K562 (cell line): ENCODE measurements around the gene CPTP. TPM values are rescaled to one million over a fixed set of nuclear protein-coding genes. Genes with fewer than 3 reads are reported as not detected.
A peak's percentile ranks its signal among the peaks of the same experiment; 100 is the strongest.

Source experiments
- ATAC-seq: fragments of 200-7000 bp; cut with Tn5 transposase; 3 replicates; pipeline ENCODE4 v1.9.1; 2020; ENCODE audit warnings: moderate library complexity
- BruUV-seq: library from RNA; stranded (reverse); fragments of 400-500 nt; replicated peaks from 2 replicates; lab custom pipeline; 2021; lab: Mats Ljungman, UMichigan
- CTCF ChIA-PET: fragments of 300-600 bp; formaldehyde crosslinking; extraction: SDS; loops from one replicate; lab custom pipeline; 2021; ENCODE audit warnings: low intra/inter-chr PET ratio; lab: Yijun Ruan, JAX
- POLR2A ChIA-PET: fragments of 300-600, 350-650 bp; sonication (Branson Sonifier 250); formaldehyde crosslinking; extraction: SDS; loops from one replicate; lab custom pipeline; 2021; ENCODE audit warnings: antibody characterized with exemption, inconsistent platforms; lab: Yijun Ruan, JAX
- DNase-seq, 4 experiments: peaks; one replicate each; pipeline versions ENCODE4 v3.0.0 to v3.0.0-alpha.2; 2011 to 2018; ENCODE audit warnings: low spot score in 3 of 4, mixed read lengths in 3 of 4; ENCODE audit errors: extremely low read depth in 1 of 4
- FAIRE-seq: peaks from 2 replicates; lab custom pipeline; 2011; peaks lifted over from hg19 to GRCh38; lab: Jason Lieb, UNC
- H2AFZ ChIP-seq: 2 replicates; pipeline ENCODE4 v1.6.0; 2011; ENCODE audit warnings: low read depth, low read length, control low read depth, inconsistent platforms
- H3K27ac ChIP-seq: fragments of 200-600 bp; 3 replicates; pipeline ENCODE4 v1.8.0; 2011; ENCODE audit warnings: low read depth, mild to moderate bottlenecking, control low read depth, inconsistent platforms, low read length, moderate library complexity, mixed read lengths; ENCODE audit errors: extremely low read depth
- H3K27me3 ChIP-seq, 2 experiments: fragments of 300-600 bp in 1 of 2; 2 replicates in 1 of 2; 3 replicates in 1 of 2; pipeline versions ENCODE4 v1.6.0 to v1.8.0; 2011; ENCODE audit warnings: inconsistent platforms in 2 of 2, low read length in 2 of 2, mild to moderate bottlenecking in 1 of 2, mixed read lengths in 1 of 2, moderate library complexity in 1 of 2; ENCODE audit not compliant: control insufficient read depth in 2 of 2, insufficient read depth in 2 of 2
- H3K36me3 ChIP-seq: fragments of 300-600 bp; 3 replicates; pipeline ENCODE4 v1.8.0; 2011; ENCODE audit warnings: mild to moderate bottlenecking, low read length, inconsistent platforms; ENCODE audit not compliant: control insufficient read depth, insufficient read depth
- H3K4me1 ChIP-seq, 2 experiments: fragments of 200-600 bp in 1 of 2; replicated peaks in 1 of 2; 2 replicates in 1 of 2; 3 replicates in 1 of 2; pipeline versions ENCODE4 v1.5.1 to v1.8.0; 2011; ENCODE audit warnings: inconsistent platforms in 2 of 2, low read length in 2 of 2, mild to moderate bottlenecking in 1 of 2, mixed read lengths in 1 of 2, moderate library complexity in 1 of 2; ENCODE audit not compliant: control insufficient read depth in 2 of 2, insufficient read depth in 2 of 2
- H3K4me2 ChIP-seq: 2 replicates; pipeline ENCODE4 v1.6.1; 2011; ENCODE audit warnings: low read length, control low read depth, inconsistent platforms, mixed read lengths; ENCODE audit not compliant: insufficient read depth
- H3K4me3 ChIP-seq: fragments of 200-600 bp; sonication (generic), shearing (Covaris generic); 2 replicates; pipeline ENCODE4 v1.5.1; 2016; ENCODE audit warnings: control low read depth, inconsistent platforms
- H3K79me2 ChIP-seq: fragments of 200-600 bp; 3 replicates; pipeline ENCODE4 v1.8.0; 2011; ENCODE audit warnings: low read length, inconsistent platforms; ENCODE audit not compliant: control insufficient read depth, insufficient read depth
- H3K9ac ChIP-seq, 2 experiments: 2 replicates each; pipeline versions ENCODE4 v1.6.0 to v1.6.1; 2011; ENCODE audit warnings: low read depth in 2 of 2, low read length in 2 of 2, control low read depth in 1 of 2, inconsistent platforms in 1 of 2, mild to moderate bottlenecking in 1 of 2, mixed read lengths in 1 of 2; ENCODE audit not compliant: insufficient read depth in 1 of 2
- H3K9me1 ChIP-seq: one replicate; pipeline ENCODE4 v1.6.0; 2011; ENCODE audit warnings: inconsistent platforms, mild to moderate bottlenecking, low read length, moderate library complexity; ENCODE audit not compliant: control insufficient read depth, insufficient read depth
- H3K9me3 ChIP-seq: replicated peaks from 2 replicates; pipeline ENCODE4 v1.5.1; 2011; ENCODE audit warnings: low read depth, low read length, inconsistent platforms; ENCODE audit not compliant: control insufficient read depth, insufficient read depth
- H4K20me1 ChIP-seq: replicated peaks from 2 replicates; pipeline ENCODE4 v1.6.1; 2011; ENCODE audit warnings: low read length, inconsistent platforms, mixed read lengths; ENCODE audit not compliant: control insufficient read depth, insufficient read depth
- HMG20A ChIP-seq: fragments of 450-650 bp; formaldehyde crosslinking; conservative IDR thresholded peaks from 2 replicates; pipeline ENCODE4 v1.4.0; 2020; ENCODE audit warnings: mild to moderate bottlenecking, mixed read lengths
- HNRNPL ChIP-seq: fragments of 200-400 bp; formaldehyde crosslinking; IDR thresholded peaks from 2 replicates; pipeline ENCODE4 v1.6.1; 2017; ENCODE audit warnings: low read depth, mild to moderate bottlenecking, low read length
- POLR2G ChIP-seq: fragments of 200-400 bp; formaldehyde crosslinking; IDR thresholded peaks from 2 replicates; pipeline ENCODE4 v1.6.1; 2017; ENCODE audit warnings: low read depth, mild to moderate bottlenecking, antibody characterized with exemption, low read length, moderate library complexity
- SMARCA5 ChIP-seq: fragments of 450-650 bp; IDR thresholded peaks from 2 replicates; pipeline ENCODE4 v1.6.1; 2016
- ZNF143 ChIP-seq: sonication (generic); formaldehyde crosslinking; IDR thresholded peaks from 2 replicates; pipeline ENCODE4 v1.9.0; 2022; ENCODE audit warnings: mild to moderate bottlenecking, missing genetic modification reagents
- ZNF263 ChIP-seq: sonication (generic); formaldehyde crosslinking; IDR thresholded peaks from 2 replicates; pipeline ENCODE4 v1.8.0; 2022; ENCODE audit warnings: mild to moderate bottlenecking, missing genetic modification reagents, borderline replicate concordance
- ZNF507 ChIP-seq: conservative IDR thresholded peaks from 2 replicates; pipeline ENCODE4 v1.6.1; 2017; ENCODE audit warnings: missing genetic modification characterization, missing compliant biosample characterization
- ZNF668 ChIP-seq: fragments of 250-450 bp; sonication (Bioruptor Pico); IDR thresholded peaks from 2 replicates; pipeline ENCODE4 v1.8.0; 2022; ENCODE audit warnings: mild to moderate bottlenecking, inconsistent platforms
- WGBS: fragments of 100-300 bp; shearing (Covaris generic); methylation state at CpG from one replicate; pipeline ENCODE4 v1.1.6; 2016; ENCODE audit warnings: low coverage, mixed read lengths; ENCODE audit not compliant: insufficient coverage; ENCODE audit errors: missing lambda C conversion rate; 5-methylcytosine and 5-hydroxymethylcytosine counted together
- in situ Hi-C: fragments of 300-500 bp; cut with MboI; formaldehyde crosslinking; loops from 4 replicates; pipeline ENCODE4 v1.15.0; 2018; ENCODE audit warnings: inconsistent platforms, mixed read lengths
- intact Hi-C: fragments of 100-400 bp; cut with micrococcal nuclease; formaldehyde crosslinking; loops from 2 replicates; pipeline ENCODE4 v1.14.2; 2022
- polyA plus RNA-seq, 8 experiments: library from polyadenylated mRNA; depleted of rRNA in 4 of 8; stranded (reverse) in 5 of 8; unstranded in 3 of 8; fragments of >200 nt; fragmentation: Nextera tagmentation in 2 of 8; fragmentation: Illumina TruSeq in 1 of 8; extraction: Ambion mirVana in 2 of 8; extraction: Trizol in 1 of 8; gene quantifications; 2 replicates each; pipeline versions ENCODE4 v1.2.1 to v1.2.3, GENCODE V29; 2011 to 2014; ENCODE audit warnings: inconsistent platforms in 1 of 8, missing spikeins in 1 of 8
- total RNA-seq, 7 experiments: library from RNA; depleted of rRNA in 6 of 7; stranded (reverse); fragments of >200 nt in 6 of 7; fragmentation: Illumina TruSeq in 2 of 7; extraction: Trizol in 2 of 7; gene quantifications; 2 replicates each; pipeline versions ENCODE4 v1.2.1 to v1.2.3, GENCODE V29; 2011 to 2021; ENCODE audit warnings: low replicate concordance in 1 of 7
- TF ChIP-seq, protein P1 (sequence below): sonication (generic); formaldehyde crosslinking; IDR thresholded peaks from 2 replicates; pipeline ENCODE4 v1.8.0; 2022; ENCODE audit warnings: mild to moderate bottlenecking, missing genetic modification reagents
- TF ChIP-seq, protein P2 (sequence below): sonication (generic); formaldehyde crosslinking; IDR thresholded peaks from 2 replicates; pipeline ENCODE4 v1.8.1; 2023; ENCODE audit warnings: mild to moderate bottlenecking, missing genetic modification reagents

The CPTP gene
- total and polyA plus RNA-seq, 9 of the 15 experiments (the other 6 are each of a cell fraction or from before 2014, with no cell fraction given) = 0.11 to 25.8 (median 3.5) TPM

DNA sequence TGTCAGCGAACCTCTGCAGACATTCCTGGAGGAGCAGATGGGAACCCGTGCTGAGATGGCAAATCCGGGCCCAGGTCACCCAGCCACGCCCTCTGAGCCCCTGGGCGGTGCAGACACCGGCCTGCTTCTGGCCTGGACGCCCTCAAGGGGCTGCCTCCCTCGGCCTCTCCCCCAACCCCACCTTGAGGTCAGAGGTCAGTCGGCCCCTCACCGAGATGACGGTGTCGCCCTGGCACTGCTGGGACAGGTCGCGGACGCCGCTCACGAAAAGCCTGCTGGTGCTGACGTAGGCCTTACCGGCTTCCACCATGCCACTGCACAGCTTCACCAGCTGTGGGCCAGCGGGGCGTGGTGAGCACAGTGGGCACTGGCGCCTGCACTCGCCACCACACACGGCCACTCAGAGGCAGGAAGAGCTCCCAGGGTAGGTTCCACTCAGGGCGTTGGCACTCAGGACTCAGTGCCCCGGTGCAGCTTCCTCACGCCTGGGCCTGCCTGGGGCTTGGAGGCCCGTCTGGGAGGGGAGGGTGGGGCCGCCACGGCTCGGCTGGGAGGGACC is 21.6 kb upstream of the CPTP start:
- in situ Hi-C loops = no loop called here

More for the DNA sequence above, 21.6 kb upstream of the CPTP start:
- TF ChIP-seq ZNF507 (tag) (no peak), ZNF263 (CRISPR knock-in tag) (0 out of 2 replicates have a peak, but pooled peaks have one; percentile 10), POLR2G (peak; percentile 38; the same call in 1 of the 2 replicates), SMARCA5 (no peak), ZNF668 (no peak), HMG20A (CRISPR knock-in tag) (no peak), HNRNPL (peak; percentile 87), ZNF143 (CRISPR knock-in tag) (0 out of 2 replicates have a peak, but pooled peaks have one; percentile 8)
- TF ChIP-seq, protein P1, sequence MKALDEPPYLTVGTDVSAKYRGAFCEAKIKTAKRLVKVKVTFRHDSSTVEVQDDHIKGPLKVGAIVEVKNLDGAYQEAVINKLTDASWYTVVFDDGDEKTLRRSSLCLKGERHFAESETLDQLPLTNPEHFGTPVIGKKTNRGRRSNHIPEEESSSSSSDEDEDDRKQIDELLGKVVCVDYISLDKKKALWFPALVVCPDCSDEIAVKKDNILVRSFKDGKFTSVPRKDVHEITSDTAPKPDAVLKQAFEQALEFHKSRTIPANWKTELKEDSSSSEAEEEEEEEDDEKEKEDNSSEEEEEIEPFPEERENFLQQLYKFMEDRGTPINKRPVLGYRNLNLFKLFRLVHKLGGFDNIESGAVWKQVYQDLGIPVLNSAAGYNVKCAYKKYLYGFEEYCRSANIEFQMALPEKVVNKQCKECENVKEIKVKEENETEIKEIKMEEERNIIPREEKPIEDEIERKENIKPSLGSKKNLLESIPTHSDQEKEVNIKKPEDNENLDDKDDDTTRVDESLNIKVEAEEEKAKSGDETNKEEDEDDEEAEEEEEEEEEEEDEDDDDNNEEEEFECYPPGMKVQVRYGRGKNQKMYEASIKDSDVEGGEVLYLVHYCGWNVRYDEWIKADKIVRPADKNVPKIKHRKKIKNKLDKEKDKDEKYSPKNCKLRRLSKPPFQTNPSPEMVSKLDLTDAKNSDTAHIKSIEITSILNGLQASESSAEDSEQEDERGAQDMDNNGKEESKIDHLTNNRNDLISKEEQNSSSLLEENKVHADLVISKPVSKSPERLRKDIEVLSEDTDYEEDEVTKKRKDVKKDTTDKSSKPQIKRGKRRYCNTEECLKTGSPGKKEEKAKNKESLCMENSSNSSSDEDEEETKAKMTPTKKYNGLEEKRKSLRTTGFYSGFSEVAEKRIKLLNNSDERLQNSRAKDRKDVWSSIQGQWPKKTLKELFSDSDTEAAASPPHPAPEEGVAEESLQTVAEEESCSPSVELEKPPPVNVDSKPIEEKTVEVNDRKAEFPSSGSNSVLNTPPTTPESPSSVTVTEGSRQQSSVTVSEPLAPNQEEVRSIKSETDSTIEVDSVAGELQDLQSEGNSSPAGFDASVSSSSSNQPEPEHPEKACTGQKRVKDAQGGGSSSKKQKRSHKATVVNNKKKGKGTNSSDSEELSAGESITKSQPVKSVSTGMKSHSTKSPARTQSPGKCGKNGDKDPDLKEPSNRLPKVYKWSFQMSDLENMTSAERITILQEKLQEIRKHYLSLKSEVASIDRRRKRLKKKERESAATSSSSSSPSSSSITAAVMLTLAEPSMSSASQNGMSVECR = no peak
- TF ChIP-seq, protein P2, sequence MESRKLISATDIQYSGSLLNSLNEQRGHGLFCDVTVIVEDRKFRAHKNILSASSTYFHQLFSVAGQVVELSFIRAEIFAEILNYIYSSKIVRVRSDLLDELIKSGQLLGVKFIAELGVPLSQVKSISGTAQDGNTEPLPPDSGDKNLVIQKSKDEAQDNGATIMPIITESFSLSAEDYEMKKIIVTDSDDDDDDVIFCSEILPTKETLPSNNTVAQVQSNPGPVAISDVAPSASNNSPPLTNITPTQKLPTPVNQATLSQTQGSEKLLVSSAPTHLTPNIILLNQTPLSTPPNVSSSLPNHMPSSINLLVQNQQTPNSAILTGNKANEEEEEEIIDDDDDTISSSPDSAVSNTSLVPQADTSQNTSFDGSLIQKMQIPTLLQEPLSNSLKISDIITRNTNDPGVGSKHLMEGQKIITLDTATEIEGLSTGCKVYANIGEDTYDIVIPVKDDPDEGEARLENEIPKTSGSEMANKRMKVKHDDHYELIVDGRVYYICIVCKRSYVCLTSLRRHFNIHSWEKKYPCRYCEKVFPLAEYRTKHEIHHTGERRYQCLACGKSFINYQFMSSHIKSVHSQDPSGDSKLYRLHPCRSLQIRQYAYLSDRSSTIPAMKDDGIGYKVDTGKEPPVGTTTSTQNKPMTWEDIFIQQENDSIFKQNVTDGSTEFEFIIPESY (CRISPR knock-in tag) = peak; percentile 63; the same call in 1 of the 2 replicates
- Histone ChIP-seq H3K4me1 (peaks cover 34 to 87% of the 10 kb centered on the region in 2 experiments), H3K9ac (peak overlapping the region in 1 of 2 experiments; percentile 1; a peak in 2 of 4 replicates), H2AFZ (no peak overlapping the region), H3K27ac (no peak overlapping the region), H3K27me3 (no peaks in the 10 kb centered on the region), H3K4me2 (no peak overlapping the region), H3K9me1 (peaks cover 21% of the 10 kb centered on the region), H3K9me3 (no peaks in the 10 kb centered on the region), H3K4me3 (no peak overlapping the region), H3K36me3 (peaks cover 4% of the 10 kb centered on the region; the same call in 2 of the 3 replicates), H4K20me1 (peaks cover 30% of the 10 kb centered on the region; the same call in 1 of the 2 replicates), H3K79me2 (peaks cover 34% of the 10 kb centered on the region)
- no peak for DNase-seq
- ChIA-PET CTCF (no interaction called here), POLR2A (no interaction called here)
- intact Hi-C loops = loop anchor here (10.0 kb wide), 1 partner anchor 922 kb away; the partner anchor contains the start of gene SKI
- FAIRE-seq = no peak
- ATAC-seq = no peak
- no TSS peak for BruUV-seq
- WGBS = 88% methylated on average over 27 of the region's 31 CpGs
